Hepatocyte (in vitro differentiated cells): ENCODE measurements around the gene NEAT1.

ENCODE experiments used
- EZH2 ChIP-seq: fragments of 200-600 bp; sonication (generic); IDR thresholded peaks from 2 replicates; pipeline ENCODE4 v1.6.1; 2016; ENCODE audit warnings: antibody characterized with exemption, mild to moderate bottlenecking, borderline replicate concordance
- TF ChIP-seq, protein P1 (sequence below): fragments of 200-600 bp; sonication (generic); IDR thresholded peaks from 2 replicates; pipeline ENCODE4 v1.5.1; 2016; ENCODE audit warnings: antibody characterized with exemption, mild to moderate bottlenecking; ENCODE audit not compliant: poor library complexity

DNA sequence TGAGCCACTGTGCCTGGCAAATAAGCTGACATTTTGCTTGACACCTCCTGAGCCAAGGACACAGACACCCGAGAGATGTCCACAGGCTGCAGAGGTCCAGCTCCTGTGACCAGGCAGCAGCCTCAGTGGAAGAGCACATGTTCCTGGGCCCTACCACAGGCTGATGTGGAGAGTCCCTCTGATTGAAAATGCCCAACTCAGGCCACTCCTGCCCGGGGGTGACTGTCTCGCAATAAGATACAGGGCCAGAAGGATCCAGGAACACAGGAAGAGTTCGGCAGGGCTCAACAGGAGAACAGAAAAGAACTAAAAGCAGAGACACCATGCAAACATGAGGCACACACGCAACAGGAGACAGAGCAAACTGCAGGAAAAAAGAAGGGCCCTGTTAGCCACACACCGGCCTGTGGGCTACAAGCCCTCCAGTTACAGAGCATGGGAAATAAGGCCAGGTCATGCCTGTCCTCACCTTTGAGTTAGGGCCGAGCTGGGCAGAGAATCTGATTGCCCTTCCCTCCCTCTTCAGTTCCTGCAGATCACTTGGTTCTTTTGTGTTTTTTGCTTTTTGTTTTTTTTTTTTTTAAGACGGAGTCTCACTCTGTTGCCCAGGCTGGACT lies 47.9 kb downstream of the NEAT1 start:
- TF ChIP-seq, protein P1, sequence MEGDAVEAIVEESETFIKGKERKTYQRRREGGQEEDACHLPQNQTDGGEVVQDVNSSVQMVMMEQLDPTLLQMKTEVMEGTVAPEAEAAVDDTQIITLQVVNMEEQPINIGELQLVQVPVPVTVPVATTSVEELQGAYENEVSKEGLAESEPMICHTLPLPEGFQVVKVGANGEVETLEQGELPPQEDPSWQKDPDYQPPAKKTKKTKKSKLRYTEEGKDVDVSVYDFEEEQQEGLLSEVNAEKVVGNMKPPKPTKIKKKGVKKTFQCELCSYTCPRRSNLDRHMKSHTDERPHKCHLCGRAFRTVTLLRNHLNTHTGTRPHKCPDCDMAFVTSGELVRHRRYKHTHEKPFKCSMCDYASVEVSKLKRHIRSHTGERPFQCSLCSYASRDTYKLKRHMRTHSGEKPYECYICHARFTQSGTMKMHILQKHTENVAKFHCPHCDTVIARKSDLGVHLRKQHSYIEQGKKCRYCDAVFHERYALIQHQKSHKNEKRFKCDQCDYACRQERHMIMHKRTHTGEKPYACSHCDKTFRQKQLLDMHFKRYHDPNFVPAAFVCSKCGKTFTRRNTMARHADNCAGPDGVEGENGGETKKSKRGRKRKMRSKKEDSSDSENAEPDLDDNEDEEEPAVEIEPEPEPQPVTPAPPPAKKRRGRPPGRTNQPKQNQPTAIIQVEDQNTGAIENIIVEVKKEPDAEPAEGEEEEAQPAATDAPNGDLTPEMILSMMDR = no peak
- no peak for TF ChIP-seq EZH2
